ENCODE results near the gene CALML3. TPM values are rescaled to one million over a fixed set of nuclear protein-coding genes. Genes with fewer than 3 reads are reported as not detected.

CALML3 gene
- total and polyA plus RNA-seq, 2 of the 8 experiments (the other 6 are each of a cell fraction or from before 2014, with no cell fraction given), result not detected

- Histone ChIP-seq H2AK5ac (ENCODE audit: low read depth, low read length) (no peak overlapping the region), H4K20me1 (replicated peaks in 1 of 2; ENCODE audit: control insufficient read depth in 1 of 2, insufficient read depth in 2 of 2, low read length in 2 of 2) (no peaks in the 10 kb centered on the region), H3K27ac (ENCODE audit: low read depth, low read length) (no peak overlapping the region), H3K18ac (ENCODE audit: extremely low read depth, low read length) (no peak overlapping the region), H2BK12ac (ENCODE audit: low read depth, low read length) (no peak overlapping the region), H4K8ac (ENCODE audit: extremely low read depth, insufficient read depth, low read length) (no peak overlapping the region), H2BK20ac (ENCODE audit: low read length) (no peak overlapping the region), H3K14ac (ENCODE audit: insufficient read length) (no peak overlapping the region), H3K23me2 (ENCODE audit: low read depth, low read length) (no peaks in the 10 kb centered on the region), H3K9me3 (ENCODE audit: insufficient read depth in 2 of 2, low read depth in 1 of 2, low read length in 1 of 2) (peaks cover 6 to 7% of the 10 kb centered on the region in 2 experiments; a peak in 2 of 4 replicates), H3K36me3 (ENCODE audit: control insufficient read depth in 2 of 4, insufficient read depth in 4 of 4, low read length in 3 of 4) (no peaks in the 10 kb centered on the region), H2AFZ (ENCODE audit: low read length) (no peak overlapping the region), H3K79me2 (ENCODE audit: control insufficient read depth in 1 of 2, insufficient read depth in 2 of 2, low read length in 2 of 2) (no peaks in the 10 kb centered on the region), H3K4me1 (replicated peaks in 1 of 4; ENCODE audit: control insufficient read depth in 3 of 4, insufficient read depth in 4 of 4, low read length in 3 of 4) (peaks cover 0 to 14% (median 4%) of the 10 kb centered on the region in 4 experiments; a peak in 5 of 7 replicates), H3K4ac (replicated peaks; ENCODE audit: insufficient read length, low read depth, low read length) (no peak overlapping the region), H3K27me3 (replicated peaks in 1 of 4; ENCODE audit: control insufficient read depth in 3 of 4, extremely low read depth in 1 of 4, insufficient read depth in 3 of 4, low read length in 3 of 4) (no peaks in the 10 kb centered on the region), H3K9ac (replicated peaks in 1 of 4; ENCODE audit: extremely low read depth in 1 of 4, low read depth in 3 of 4, low read length in 3 of 4) (no peak overlapping the region), H3K79me1 (ENCODE audit: low read depth, low read length) (no peaks in the 10 kb centered on the region), H3K4me3 (ENCODE audit: extremely low read depth in 1 of 4, insufficient read depth in 2 of 4, low read depth in 3 of 4, low read length in 4 of 4) (no peak overlapping the region), H2BK5ac (ENCODE audit: low read depth, low read length) (no peak overlapping the region), H4K91ac (replicated peaks; ENCODE audit: insufficient read length, low read length) (no peak overlapping the region), H3K4me2 (ENCODE audit: insufficient read depth in 1 of 2, low read depth in 2 of 2, low read length in 2 of 2) (no peak overlapping the region), H3K23ac (ENCODE audit: insufficient read length) (no peak overlapping the region), H2BK15ac (ENCODE audit: low read length) (no peak overlapping the region), H4K5ac (ENCODE audit: insufficient read length, low read depth, low read length) (no peak overlapping the region), H3K56ac (replicated peaks; ENCODE audit: insufficient read length, low read depth, low read length) (no peak overlapping the region), H2BK120ac (replicated peaks; ENCODE audit: low read depth, low read length) (no peak overlapping the region)
- WGBS, 2 experiments (ENCODE audit: extremely low coverage in 1 of 2, insufficient coverage in 1 of 2, insufficient read length in 1 of 2, insufficient replicate concordance in 2 of 2, low coverage in 1 of 2, low lambda C conversion rate in 2 of 2, missing lambda C conversion rate in 1 of 2), result 89% methylated on average over 4 of the region's 4 CpGs; no CpG with 5 or more reads in 1 of the 2 experiments
- CTCF ChIA-PET (ENCODE audit: partially characterized antibody), result interaction anchor here (0.7 to 1.2 kb wide), 5 partner anchors 11 to 133 kb away, joined by 3 to 5 read pairs (median 3); no protein-coding TSS in a partner anchor
- POLR2A ChIA-PET (ENCODE audit: partially characterized antibody), result interaction anchor here (1.1 to 1.9 kb wide), 5 partner anchors 11 to 44 kb away, joined by 3 to 7 read pairs (median 4); no protein-coding TSS in a partner anchor
- TF ChIP-seq BCL11A (IDR thresholded peaks at IDR 0.05; ENCODE audit: low read depth in 2 of 2, low read length in 2 of 2) (no peak), SP1 (IDR thresholded peaks at IDR 0.05; ENCODE audit: low read depth, low read length) (no peak), CTCF (IDR thresholded peaks at IDR 0.05; ENCODE audit: control extremely low read depth in 1 of 3, insufficient read depth in 1 of 3, low read depth in 1 of 3, low read length in 3 of 3) (no peak), E2F6 (IDR thresholded peaks at IDR 0.05) (no peak), MAFK (IDR thresholded peaks at IDR 0.05; ENCODE audit: low read depth, low read length) (no peak), SP2 (IDR thresholded peaks at IDR 0.05; ENCODE audit: low read length) (no peak), KDM5A (IDR thresholded peaks at IDR 0.05; ENCODE audit: low read length) (no peak)
- no peak for DNase-seq (ENCODE audit: low read depth in 1 of 2, low spot score in 2 of 2)
- no peak for FAIRE-seq
These were observed 34.7 kb upstream of the CALML3 start for GRCh38 chr10:5490032-5490431.

Data from H1 (cell line).